Liver (tissue), 3 donors: ENCODE data around the gene TMEM131.
A peak's percentile ranks its signal among the peaks of the same experiment; 100 is the strongest.

Experiments used
- CTCF ChIP-seq: fragments of 150-350 bp; IDR thresholded peaks from 2 replicates; pipeline ENCODE4 v1.5.1; 2017; ENCODE audit warnings: improper control_type of control experiment, low read depth, low read length; ENCODE audit not compliant: missing input control
- EGR1 ChIP-seq, 2 donors: IDR thresholded peaks; 2 replicates each; pipeline ENCODE4 v1.6.1; 2016 to 2018; ENCODE audit warnings: antibody characterized with exemption in 2 of 2, low read depth in 2 of 2
- HNF4A ChIP-seq, 2 donors: conservative IDR thresholded peaks; 2 replicates each; pipeline ENCODE4 v1.6.1; 2016; ENCODE audit warnings: antibody characterized with exemption in 2 of 2, mild to moderate bottlenecking in 2 of 2
- MAX ChIP-seq: IDR thresholded peaks from 2 replicates; pipeline ENCODE4 v1.6.1; 2016; ENCODE audit warnings: antibody characterized with exemption
- TAF1 ChIP-seq: conservative IDR thresholded peaks from 2 replicates; pipeline ENCODE4 v1.6.1; 2016; ENCODE audit warnings: antibody characterized with exemption, mild to moderate bottlenecking
- YY1 ChIP-seq: IDR thresholded peaks from 2 replicates; pipeline ENCODE4 v1.6.1; 2016; ENCODE audit warnings: antibody characterized with exemption, mild to moderate bottlenecking
- donor health status: healthy.
- donor health status: healthy.

GRCh38 chr2:97935719-97936161 is 60.0 kb downstream of the TMEM131 start:
- no peak for TF ChIP-seq CTCF
- no peak for TF ChIP-seq MAX
- TF ChIP-seq HNF4A (conservative IDR thresholded peaks at IDR 0.05): peak in 1 of 2 donors; percentile 13
- TF ChIP-seq EGR1 (IDR thresholded peaks at IDR 0.05; ENCODE audit: low read depth in 2 of 2): no peak
- TF ChIP-seq TAF1: no peak
- no peak for TF ChIP-seq YY1
